HG03342 (cell line): ENCODE measurements around the gene ELMO1.

Experiments
- ATAC-seq: cut with Tn5 transposase; IDR thresholded peaks from one replicate; pipeline ENCODE4 v1.9.1; 2021; ENCODE audit warnings: mild to moderate bottlenecking, moderate library complexity; ENCODE audit not compliant: unreplicated experiment

The ELMO1 gene

DNA sequence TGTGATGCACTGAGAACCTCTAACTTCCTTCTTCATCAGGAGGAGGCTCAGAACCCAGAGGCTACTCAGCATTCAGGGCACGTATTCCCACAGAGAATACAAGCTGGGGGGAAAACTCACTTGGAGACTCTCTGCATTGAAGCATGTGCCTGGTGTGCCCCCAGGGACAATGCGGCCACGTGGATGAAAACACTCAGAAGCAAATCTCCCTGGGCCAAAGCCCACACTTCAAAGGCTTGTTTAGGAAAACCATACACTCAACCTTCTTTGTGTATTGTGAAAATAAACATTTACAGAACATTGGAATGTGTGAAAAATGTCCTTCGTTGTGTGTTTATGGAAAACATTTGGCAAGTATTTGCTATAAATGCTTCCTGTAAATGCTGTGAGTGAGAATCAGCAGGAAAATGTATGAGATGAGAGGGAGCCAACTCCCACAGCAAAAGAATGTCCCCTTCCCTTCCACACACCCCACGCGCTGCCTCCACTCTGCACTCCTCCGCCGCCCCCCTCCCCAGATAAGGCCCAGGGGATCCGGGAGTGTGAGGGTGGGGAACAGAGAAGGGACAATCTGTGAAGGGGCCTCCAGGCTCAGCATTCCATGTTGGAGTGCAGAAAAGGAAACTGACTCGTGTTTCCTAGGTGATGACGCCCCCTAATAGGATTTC, 339.5 kb downstream of the ELMO1 start:
- no peak for ATAC-seq

- ATAC-seq = no peak
These were observed 340.0 kb downstream of the ELMO1 start for GRCh38 chr7:37108615-37109014.

DNA sequence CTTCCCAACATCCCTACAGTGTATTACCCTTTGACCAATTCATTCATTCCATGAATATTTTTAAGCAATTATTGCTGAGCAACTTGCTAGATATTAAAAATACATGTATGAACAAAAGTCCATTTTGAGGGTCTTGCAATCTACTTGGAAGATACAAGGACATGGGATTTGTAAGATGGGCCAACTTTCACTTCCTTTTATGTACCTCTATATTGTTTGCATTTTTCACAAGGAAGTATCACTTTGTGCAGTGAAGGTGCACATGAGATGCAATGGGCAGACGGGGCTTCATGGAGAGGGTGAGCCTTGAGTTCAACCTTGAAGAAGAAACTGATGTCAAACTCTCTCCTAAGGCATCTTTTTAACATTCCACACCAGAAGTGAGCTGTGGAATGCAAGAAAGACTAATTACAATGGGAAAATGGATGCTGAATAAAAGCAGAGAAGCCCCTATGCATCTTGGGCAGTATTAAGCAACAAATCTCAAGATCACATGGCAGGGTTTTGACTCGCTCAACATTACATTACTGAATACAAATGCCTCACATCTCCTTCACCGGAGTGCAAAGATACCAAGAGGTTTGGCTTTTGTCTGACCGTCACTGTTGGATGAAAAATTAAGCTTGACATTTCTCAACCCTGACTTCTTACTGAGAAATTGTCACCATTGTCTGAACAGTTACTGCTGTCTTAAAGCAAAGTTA, 341.5 kb downstream of the ELMO1 start:
- ATAC-seq = no peak

DNA sequence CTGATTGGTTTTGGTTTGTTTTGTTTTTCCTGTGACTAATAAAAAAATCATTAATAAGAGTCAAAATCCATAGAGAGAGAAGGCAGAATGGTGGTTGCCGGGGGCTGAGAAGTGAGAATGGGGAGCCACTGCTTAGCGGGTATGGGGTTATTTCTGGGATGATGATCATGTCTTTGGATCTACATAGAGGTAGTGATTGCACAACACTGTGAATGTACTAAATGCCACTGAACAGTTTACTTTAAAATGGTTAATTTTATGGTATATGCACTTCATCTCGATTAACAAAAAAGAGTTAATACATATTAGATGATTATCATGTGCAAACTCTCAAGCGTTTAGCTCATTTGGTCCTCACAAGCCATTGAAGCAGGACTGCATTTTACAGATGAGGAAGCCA, 342.9 kb downstream of the ELMO1 start:
- ATAC-seq = no peak

GRCh38 chr7:37104822-37105518, 343.7 kb downstream of the ELMO1 start:
- no peak for ATAC-seq

DNA sequence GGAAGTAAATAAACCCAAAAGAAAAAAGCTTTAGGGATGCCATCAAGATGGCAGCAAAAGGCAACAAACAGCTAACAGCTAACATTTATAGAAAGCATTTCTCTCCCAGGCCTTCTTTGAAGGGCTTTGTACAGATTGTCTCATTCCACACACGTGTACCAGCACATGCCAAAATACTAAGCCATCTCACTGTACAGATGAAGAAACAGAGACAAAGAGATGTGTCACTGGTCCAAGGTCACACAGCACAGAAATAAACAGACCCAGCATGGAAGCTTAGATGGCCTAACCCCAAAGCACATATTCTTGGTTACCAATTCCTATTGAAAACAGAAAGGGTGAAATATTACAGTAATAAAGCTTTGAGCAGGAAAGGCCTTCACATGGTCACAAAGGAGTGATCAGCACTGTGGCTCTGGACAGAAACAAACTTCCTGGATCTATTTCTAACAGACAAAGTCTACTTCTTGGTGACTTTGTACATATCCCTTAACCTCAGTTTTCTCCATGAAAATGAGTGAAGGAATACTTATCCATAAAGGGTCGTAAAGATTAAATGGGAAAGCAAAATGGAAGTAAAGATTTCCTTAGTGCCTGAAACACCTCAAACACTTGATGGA, 346.0 kb downstream of the ELMO1 start:
- no peak for ATAC-seq

DNA sequence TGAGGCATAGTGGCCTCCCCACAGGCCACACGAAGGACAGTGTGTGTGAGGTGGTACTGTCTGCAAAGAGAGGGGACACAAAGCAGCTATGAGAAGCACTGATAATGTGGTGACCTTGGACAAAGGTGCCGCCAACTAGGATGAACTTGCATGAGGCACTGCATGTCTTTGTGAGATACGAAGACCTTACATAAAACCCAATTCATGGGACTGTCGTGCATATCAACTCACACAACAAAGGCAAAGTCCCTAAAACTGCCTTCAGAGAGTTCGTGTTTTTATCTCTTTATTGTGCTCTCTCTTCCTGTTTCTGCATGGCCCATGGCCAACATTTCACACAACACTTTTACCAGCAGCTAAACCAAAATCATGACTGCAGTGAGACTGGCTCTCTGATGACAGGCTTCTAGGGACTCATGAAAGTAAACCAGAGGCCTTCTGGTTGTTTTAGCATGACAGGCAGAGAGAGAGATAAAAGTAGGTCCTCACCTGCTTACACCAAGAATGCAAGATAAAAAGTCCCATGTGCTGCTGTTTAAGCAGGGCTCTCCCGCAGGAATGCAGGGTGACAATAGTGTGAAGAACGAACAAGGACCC, 347.8 kb downstream of the ELMO1 start:
- ATAC-seq = no peak

GRCh38 chr7:37098762-37099161, 349.9 kb downstream of the ELMO1 start:
- no peak for ATAC-seq

DNA sequence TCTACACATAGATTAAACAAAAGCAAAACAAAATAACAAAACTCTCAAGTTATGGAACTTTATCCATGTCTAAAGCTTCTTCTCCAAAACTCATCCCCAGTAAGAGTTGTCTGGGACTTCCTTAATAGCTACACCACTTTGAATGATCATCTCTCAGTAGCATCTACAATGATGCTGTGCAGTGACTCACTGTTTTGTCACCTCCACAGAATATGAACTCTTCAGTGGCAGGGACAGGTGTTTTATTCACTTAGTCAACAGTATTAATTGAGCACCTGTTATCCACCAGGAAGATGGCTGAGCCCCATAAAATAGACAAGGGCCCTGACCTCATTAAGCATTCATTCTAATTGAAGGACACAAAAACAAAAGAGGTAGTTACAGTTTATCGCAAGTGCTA, 350.7 kb downstream of the ELMO1 start:
- no peak for ATAC-seq

DNA sequence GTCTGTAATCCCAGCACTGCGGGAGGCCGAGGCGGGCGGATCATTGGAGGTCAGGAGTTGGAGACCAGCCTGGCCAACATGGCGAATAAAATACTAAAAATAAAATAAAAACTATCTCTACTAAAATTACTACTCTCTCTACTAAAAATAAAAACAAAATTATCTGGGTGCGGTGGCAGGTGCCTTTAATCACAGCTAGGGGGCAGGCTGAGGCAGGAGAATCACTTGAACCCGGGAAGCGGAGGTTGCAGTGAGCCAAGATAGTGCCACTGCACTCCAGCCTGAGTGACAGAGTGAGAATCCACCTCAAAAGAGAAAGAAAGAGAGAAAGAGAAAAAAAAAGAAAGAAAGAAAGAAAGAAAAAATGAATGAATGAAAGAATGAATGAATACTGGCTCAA, 351.4 kb downstream of the ELMO1 start:
- no peak for ATAC-seq

- ATAC-seq = no peak
These were observed 352.3 kb downstream of the ELMO1 start for GRCh38 chr7:37096341-37096740.

- no peak for ATAC-seq
These were observed 353.5 kb downstream of the ELMO1 start for GRCh38 chr7:37095122-37095521.

DNA sequence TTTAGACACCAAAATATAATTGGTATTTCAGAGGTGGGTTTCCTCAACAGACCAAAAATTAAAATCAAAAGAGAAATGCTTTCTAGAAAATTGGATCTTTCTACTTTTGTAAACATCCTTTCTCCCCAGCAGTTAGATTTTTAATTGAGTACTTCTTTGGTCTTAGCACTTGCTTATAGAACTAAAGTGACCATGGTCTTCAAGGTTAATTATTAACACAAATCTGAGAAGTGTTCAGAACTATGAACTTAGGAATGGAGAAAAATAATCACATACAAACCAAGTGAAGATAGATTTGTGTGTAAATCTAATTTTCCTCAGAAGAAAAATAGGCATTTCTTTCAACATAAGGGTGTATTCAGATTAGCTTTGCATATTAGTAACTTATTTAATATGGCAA, 355.4 kb downstream of the ELMO1 start:
- no peak for ATAC-seq

DNA sequence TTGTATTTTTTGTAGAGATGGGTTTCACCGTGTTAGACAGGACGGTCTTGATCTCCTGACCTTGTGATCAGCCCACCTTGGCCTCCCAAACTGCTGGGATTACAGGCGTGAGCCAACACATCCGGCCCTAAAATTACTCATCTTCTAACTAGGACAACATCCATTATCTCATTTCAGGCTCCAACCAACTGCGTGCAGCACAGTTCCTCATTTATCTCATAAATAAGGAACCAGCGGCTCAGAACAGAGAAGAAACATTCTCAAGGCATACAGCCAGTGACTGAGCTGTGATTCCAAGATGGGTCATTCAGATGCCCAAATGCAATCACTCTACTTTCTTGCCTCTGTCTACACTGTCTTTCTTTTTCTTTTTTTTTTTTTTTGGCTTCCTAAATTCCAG, 356.1 kb downstream of the ELMO1 start:
- ATAC-seq = no peak

GRCh38 chr7:37089972-37090371, 358.7 kb downstream of the ELMO1 start:
- no peak for ATAC-seq

GRCh38 chr7:37085600-37085999, 363.1 kb downstream of the ELMO1 start:
- ATAC-seq = no peak

DNA sequence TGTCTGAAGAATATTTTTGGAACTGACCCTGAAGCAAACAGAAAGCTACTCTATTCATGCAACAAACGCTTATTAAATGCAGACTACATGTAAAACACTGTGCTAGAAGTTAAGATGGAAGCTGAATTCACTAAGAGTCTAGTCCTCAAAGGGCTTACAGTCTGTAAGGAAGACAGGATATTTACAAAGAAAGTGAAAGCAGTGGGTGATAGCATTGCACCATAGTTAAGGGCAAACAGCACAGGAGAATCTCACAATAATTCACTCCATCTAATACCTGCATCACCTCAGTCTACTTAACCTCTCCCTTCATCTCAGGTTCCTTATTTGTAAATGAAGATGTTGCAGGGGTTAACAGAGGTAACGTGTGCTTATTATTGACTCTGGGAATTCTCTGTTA, 364.4 kb downstream of the ELMO1 start:
- no peak for ATAC-seq

DNA sequence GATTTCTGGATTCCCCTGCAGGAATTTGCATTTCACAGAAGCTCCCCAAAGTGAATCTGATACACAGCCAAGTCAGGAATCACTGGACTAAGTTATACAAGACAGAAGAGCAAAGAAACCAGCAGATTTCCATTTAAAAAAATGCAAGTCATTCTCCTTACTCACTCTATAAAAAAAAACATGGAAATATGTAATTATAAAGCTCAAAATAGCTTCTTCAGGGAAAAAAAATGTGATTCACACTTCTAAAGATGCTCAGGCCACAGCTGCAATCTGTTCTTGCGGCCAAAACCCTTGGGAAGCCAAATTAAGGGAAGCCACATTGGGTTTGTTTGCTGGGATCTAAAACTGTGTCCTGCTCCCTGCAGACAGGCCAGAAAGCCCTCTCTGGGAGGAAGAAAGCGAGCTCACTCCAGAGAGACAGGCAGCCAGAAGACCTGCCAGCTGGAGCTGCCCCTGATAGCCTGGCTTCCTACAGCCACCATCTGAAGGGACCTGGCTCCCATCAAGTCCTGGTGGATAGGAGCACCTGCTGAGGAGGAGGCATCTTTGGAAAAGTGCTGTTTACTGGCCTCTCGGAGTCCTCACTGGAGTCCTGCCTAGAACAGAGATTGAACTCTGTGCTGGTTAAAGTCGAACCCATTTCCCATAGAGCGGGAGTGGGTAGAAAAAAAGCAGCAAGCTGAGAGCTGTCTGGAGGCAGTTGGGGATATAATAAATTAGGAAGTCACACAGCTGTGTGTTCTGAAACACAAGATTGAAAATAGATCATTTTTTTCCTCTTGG, 365.2 kb downstream of the ELMO1 start:
- no peak for ATAC-seq

DNA sequence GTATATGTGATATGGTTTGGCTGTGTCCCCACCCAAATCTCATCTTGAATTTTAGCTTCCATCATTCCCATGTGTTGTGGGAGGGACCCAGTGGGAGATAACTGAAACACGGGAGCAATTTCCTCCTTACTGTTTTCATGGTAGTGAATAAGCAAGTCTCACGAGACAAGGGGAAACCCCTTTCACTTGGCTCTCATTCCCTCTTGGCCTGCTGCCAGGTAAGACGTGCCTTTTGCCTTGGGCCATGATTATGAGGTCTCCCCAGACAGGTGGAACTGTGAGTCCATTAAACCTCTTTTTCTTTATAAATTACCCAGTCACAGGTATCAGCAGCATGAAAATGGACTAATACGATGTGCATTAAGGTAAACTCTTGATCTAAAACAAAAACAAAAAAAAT, 367.2 kb downstream of the ELMO1 start:
- ATAC-seq = no peak

DNA sequence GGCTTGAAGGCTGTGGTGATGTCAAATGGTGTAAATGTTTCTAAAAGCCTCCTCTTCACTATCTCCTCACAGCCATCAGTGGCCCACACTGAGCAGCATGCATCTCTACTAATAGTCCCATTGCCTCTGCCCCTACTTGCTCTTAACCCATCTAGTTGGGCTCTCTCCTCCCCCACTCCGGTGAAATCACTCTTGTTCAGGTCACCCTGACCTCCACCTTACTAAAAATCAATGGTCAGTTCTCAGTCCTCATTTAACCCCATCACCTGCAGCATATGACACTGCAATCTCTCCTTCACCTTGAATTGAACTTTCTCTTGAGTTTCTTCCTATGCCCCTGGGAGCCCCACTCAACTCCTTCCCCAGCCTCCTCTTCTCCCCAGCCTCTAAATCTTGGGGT, 369.2 kb downstream of the ELMO1 start:
- ATAC-seq = no peak

- ATAC-seq = no peak
These were observed 372.0 kb downstream of the ELMO1 start for GRCh38 chr7:37076668-37077067.
